Measurements from ENCODE around the gene NBAS. TPM values are rescaled to one million over a fixed set of nuclear protein-coding genes. Genes with fewer than 3 reads are reported as not detected.

Gene NBAS
- total and polyA plus RNA-seq, 9 of the 15 experiments (the other 6 are each of a cell fraction or from before 2014, with no cell fraction given): 15.3 to 94.4 (median 69.9) TPM

DNA sequence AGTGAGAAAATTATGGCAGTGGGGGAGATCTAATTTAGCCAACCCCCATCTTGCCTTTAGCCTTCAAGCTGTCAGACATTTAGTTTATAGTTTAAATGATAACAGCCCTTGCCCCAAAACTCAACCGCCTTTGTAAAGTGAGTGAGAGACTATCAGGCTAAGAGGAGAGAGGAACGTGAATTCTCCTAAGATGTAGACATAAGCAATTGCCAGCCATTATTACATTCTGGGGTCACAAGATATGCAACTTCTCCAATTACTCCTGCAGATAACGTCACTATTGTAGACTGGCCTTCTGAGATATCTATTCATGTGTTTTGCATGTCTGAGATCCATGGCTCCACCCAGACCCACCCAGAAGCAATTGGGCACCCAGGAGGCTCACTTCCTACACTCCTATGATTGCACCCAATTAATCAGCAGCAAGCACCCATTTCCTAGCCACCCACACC lies 307.3 kb downstream of the NBAS start (continued):
- TF ChIP-seq CHD7 (IDR thresholded peaks at IDR 0.05; ENCODE audit: low read depth, low read length) (no peak), ZNF780A (CRISPR knock-in tag; IDR thresholded peaks at IDR 0.05) (no peak), JUNB (CRISPR knock-in tag; conservative IDR thresholded peaks at IDR 0.05) (no peak), RBM14 (IDR thresholded peaks at IDR 0.05; ENCODE audit: borderline replicate concordance, insufficient read depth, low read depth, low read length) (no peak), POLR2A (conservative IDR thresholded peaks at IDR 0.05) (no peak), ESRRA (IDR thresholded peaks at IDR 0.05; ENCODE audit: borderline replicate concordance, low read depth) (no peak), ZNF436 (CRISPR knock-in tag; IDR thresholded peaks at IDR 0.05) (no peak), ZNF263 (CRISPR knock-in tag; IDR thresholded peaks at IDR 0.05; ENCODE audit: borderline replicate concordance) (no peak), RBFOX2 (IDR thresholded peaks at IDR 0.05; ENCODE audit: low read depth, low read length) (no peak), ZNF232 (CRISPR knock-in tag; IDR thresholded peaks at IDR 0.05) (no peak), LEF1 (IDR thresholded peaks at IDR 0.05) (no peak; the same call in 1 of the 2 replicates), EWSR1 (IDR thresholded peaks at IDR 0.05; ENCODE audit: borderline replicate concordance, low read depth, partially characterized antibody) (no peak), CHAMP1 (IDR thresholded peaks at IDR 0.05) (0 out of 2 replicates have a peak, but pooled peaks have one; percentile 57), ZFP30 (CRISPR knock-in tag; IDR thresholded peaks at IDR 0.05; ENCODE audit: borderline replicate concordance) (no peak), DNMT1 (IDR thresholded peaks at IDR 0.05) (no peak), BCOR (IDR thresholded peaks at IDR 0.05) (0 out of 2 replicates have a peak, but pooled peaks have one; percentile 11), ARHGAP35 (IDR thresholded peaks at IDR 0.05; ENCODE audit: partially characterized antibody) (no peak)

All from K562 (cell line).